NB4 (cell line): Measurements from ENCODE around the gene OR51M1.
"Not testable (repeated sequence)": the region's sequence is repeated elsewhere in the genome, so short reads cannot be mapped to it uniquely, and the experiment has no call there.

Experiments used
- CTCF ChIP-seq: IDR thresholded peaks from one replicate; pipeline ENCODE4 v1.5.1; 2012; ENCODE audit warnings: low read depth, low read length
- MAX ChIP-seq: IDR thresholded peaks from 2 replicates; pipeline ENCODE4 v1.6.1; 2011; ENCODE audit warnings: low read depth, low read length
- MYC ChIP-seq: IDR thresholded peaks from 2 replicates; pipeline ENCODE4 v1.6.1; 2011; ENCODE audit warnings: low read depth, low read length
- POLR2A ChIP-seq: IDR thresholded peaks from 2 replicates; pipeline ENCODE4 v1.6.1; 2011; ENCODE audit warnings: mild to moderate bottlenecking; ENCODE audit not compliant: insufficient read length; ENCODE audit errors: extremely low read depth

GRCh38 chr11:5356031-5356430 is 27.6 kb upstream of the OR51M1 start:
- TF ChIP-seq POLR2A, MAX, CTCF, MYC: not testable (repeated sequence)
